Mucosa of gallbladder (tissue), 1 donor: ENCODE data around the gene ARHGAP24. TPM values are rescaled to one million over a fixed set of nuclear protein-coding genes. Genes with fewer than 3 reads are reported as not detected.
A peak's percentile ranks its signal among the peaks of the same experiment; 100 is the strongest.

Experiments
- DNase-seq: peaks from one replicate; pipeline ENCODE4 v3.0.0-alpha.2; 2020; ENCODE audit warnings: low spot score
- total RNA-seq: library from RNA; stranded (reverse); gene quantifications from one replicate; pipeline ENCODE4 v1.2.1, GENCODE V29; 2021
- donor health status: DM: no; HTN: no; CAD: no.

Gene ARHGAP24
- total RNA-seq, 1 donor from 2014 or later, result 13.6 TPM

DNA sequence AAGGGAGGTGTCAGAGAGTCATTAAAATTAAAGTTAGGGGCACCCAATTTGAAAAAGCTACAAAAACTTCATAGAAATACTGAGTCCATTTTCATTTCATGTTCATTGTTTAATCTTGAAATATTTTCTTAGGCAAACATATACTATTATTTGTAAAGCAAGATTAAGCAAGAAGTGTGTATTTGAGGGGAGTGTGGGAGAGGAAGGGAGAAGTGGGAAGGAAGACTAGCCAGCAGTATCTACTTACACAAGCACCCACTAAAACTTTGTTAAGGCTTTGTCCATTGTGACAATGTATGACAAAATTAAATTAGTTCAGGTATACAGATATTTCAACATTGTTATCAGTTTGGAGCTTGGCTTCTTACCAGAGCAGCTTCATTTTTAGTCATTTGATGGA, 222.9 kb downstream of the ARHGAP24 start:
- DNase-seq, result no peak

DNA sequence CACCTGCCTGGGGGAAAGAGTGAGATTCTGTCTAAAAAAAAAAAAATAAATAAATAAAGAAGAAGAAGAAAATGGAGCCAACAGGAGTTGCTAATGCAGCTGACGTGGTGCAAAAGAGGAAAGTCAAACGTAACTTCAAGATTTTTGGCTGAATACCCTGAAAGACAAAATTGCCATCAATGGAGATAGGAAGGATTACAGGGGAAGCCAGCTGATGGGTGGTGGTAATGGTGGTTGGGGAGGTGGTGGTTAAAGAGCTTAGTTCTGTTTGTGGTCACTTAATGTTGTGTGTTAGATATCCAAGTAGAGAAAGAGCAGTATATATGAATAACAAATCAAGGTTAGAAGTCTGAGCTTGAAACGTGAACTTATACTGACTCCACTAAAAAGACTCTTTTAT, 225.4 kb downstream of the ARHGAP24 start:
- no peak for DNase-seq

DNA sequence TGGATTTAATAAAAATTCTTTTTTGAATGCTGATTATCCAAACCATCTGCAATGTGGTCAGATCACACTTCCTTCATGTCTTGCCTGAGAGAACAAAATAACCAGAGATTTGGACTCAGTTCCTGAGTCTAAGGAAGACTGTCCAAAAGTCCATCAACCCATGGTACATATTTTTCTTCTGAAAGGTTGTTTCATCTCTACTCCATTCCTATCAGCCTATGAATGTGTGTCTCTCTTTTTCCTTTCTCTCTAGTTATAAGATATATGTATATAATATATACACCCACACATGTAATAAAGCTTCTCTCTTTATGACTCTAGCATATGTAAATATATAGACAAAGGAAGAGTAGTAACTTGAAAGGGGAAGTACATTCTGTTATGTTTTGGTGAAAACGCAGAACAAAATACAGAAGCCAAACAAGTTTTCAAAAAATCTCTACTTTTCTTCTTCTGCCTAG, 226.9 kb downstream of the ARHGAP24 start:
- DNase-seq, result no peak

DNA sequence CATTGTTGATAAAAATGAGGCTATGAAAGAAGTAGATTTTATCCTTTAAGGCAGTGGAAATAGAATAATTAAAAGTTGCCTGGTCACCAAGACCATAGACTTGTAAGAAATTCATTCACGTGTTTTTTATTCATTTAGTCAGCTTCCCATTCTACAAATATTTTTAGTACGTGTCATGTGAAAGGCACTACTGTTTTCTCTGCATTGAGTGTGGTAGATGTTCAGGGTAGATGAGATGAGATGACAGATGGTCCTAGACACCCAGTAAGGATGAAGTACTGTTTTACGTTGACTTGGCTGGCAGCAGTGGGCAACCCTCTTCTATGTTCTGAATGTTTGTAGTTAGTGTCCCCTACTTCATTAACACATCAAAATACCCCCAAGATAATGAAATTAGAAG, 228.1 kb downstream of the ARHGAP24 start:
- no peak for DNase-seq

- no peak for DNase-seq
Measured at GRCh38 chr4:85707611-85708010, 232.7 kb downstream of the ARHGAP24 start.

GRCh38 chr4:85708468-85708867, 233.5 kb downstream of the ARHGAP24 start:
- no peak for DNase-seq

GRCh38 chr4:85713005-85713404, 238.1 kb downstream of the ARHGAP24 start:
- no peak for DNase-seq

DNA sequence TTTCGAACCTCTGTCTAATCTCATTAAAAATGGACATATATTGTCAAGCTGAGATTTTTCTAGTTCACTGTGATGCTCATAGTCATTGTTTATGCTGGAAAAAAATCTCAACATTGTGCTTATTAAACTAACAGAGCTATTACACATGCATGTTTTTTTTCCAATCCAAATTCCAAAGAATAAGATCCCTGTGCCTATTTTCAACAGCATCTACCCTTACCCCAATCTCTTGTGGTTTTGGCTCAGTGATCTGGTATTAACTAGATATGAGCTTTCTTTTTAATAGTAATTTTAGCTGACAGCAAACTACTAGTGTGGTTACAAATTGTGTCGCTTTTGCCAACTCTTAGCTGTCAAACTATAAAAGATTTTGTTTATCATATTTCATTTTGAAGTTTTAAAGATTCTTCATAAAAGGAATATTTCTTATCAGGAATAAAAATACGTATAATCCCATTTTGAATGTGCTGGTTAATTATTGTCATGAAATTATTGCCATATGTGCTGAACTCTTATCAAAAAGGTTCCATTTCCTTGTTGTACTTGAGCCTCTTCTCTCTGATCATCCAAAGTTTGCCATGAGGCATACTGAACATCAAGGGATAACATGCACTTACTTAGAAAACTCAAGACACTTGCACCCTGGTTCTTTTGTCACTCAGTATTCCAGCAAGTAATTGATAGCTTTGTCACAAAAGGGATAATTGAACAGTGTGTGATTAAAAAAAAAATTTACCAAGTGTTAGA, 241.2 kb downstream of the ARHGAP24 start:
- no peak for DNase-seq

GRCh38 chr4:85717351-85717750, 242.4 kb downstream of the ARHGAP24 start:
- DNase-seq, result no peak

GRCh38 chr4:85717847-85718246, 242.9 kb downstream of the ARHGAP24 start:
- no peak for DNase-seq

- no peak for DNase-seq
Measured at GRCh38 chr4:85720735-85721134, 245.8 kb downstream of the ARHGAP24 start.

GRCh38 chr4:85722401-85722800, 247.5 kb downstream of the ARHGAP24 start:
- DNase-seq, result no peak

- no peak for DNase-seq
Measured at GRCh38 chr4:85722807-85723206, 247.9 kb downstream of the ARHGAP24 start.

DNA sequence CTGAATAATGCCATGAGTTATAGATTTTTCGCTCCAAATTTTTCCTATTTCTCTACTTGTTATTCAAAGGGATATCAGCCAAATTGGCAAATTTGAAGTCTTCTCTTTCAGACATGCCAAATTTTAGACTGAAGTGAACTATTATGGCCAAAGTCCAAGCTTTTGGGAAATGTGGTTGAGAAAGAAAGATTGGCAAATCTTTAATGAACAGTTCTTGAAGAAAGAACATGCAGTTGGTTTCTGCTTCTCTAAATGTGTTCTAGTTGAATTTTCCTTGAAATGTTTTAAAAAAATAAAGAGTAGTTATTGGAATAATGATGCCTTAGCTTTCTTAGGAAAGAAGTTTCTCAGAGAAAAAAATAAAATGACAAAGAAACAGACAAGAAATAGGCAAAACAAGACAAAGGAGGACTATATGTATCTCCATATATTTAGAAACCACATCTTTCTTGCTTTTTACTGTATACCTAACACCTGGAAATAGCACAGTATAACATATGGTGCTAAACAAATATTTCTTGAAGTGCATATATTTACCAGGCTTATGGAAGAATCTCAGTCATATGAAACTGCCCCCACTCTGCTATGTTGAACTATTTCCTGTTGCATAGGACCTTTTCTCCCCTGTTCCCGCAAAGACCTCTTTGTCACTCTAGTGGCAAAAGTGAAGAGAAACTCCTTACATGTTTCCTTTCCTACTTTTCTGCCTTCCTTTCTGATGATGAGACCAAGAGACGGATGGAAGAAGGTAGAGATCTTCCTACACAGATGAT, 250.0 kb downstream of the ARHGAP24 start:
- no peak for DNase-seq

GRCh38 chr4:85725721-85726170, 250.8 kb downstream of the ARHGAP24 start:
- peak; percentile 21 for DNase-seq

- DNase-seq, result no peak
Measured at GRCh38 chr4:85726555-85726954, 251.6 kb downstream of the ARHGAP24 start.

DNA sequence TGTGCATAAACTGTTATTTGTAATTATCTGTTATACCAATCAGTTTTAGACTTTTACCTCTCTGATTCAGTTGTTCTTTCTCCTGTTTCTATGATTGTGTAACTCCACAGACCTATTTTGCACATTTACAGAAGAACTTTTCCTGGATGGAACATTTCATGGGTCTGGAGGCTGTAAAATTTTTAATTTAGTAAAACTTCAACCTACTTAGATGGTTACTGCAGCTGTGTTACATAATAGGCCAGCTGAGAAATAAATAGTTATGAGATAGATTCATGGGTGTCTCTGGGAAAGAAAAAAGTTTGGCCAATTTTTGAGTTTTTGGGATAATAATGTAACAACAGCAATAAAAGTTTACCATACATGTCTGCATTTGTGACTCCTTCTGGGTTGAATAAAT, 253.5 kb downstream of the ARHGAP24 start:
- no peak for DNase-seq

GRCh38 chr4:85732124-85732523, 257.2 kb downstream of the ARHGAP24 start:
- DNase-seq, result no peak

DNA sequence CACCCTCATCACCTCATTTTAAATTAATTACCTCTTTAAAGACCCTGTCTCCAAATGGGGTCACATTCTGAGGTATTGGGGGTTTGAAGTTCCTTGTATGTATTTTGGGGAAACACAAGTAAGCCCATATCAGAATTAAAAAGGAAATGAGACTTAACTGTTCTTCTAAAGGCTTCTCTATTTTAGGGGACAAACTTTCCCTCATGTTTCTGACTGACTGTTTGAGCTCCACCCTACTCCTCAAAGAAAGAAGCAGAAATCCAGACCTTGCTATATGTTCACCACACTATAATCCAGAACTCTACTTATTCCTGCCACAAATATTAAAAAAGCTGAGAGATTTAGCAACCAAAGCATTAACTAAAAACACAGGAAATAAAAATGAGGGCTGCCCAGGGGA, 258.8 kb downstream of the ARHGAP24 start:
- no peak for DNase-seq

- DNase-seq, result no peak
Measured at GRCh38 chr4:85734424-85734831, 259.5 kb downstream of the ARHGAP24 start.

- no peak for DNase-seq
Measured at GRCh38 chr4:85736571-85736970, 261.6 kb downstream of the ARHGAP24 start.

GRCh38 chr4:85737254-85737653, 262.3 kb downstream of the ARHGAP24 start:
- DNase-seq, result no peak

GRCh38 chr4:85738721-85739120, 263.8 kb downstream of the ARHGAP24 start:
- no peak for DNase-seq
